ENCODE data around the gene GRIK3. TPM values are rescaled to one million over a fixed set of nuclear protein-coding genes. Genes with fewer than 3 reads are reported as not detected.

GRIK3 gene
- total and polyA plus RNA-seq, 2 of the 8 experiments (the other 6 are each of a cell fraction or from before 2014, with no cell fraction given), result 2.1 to 3.4 TPM

DNA sequence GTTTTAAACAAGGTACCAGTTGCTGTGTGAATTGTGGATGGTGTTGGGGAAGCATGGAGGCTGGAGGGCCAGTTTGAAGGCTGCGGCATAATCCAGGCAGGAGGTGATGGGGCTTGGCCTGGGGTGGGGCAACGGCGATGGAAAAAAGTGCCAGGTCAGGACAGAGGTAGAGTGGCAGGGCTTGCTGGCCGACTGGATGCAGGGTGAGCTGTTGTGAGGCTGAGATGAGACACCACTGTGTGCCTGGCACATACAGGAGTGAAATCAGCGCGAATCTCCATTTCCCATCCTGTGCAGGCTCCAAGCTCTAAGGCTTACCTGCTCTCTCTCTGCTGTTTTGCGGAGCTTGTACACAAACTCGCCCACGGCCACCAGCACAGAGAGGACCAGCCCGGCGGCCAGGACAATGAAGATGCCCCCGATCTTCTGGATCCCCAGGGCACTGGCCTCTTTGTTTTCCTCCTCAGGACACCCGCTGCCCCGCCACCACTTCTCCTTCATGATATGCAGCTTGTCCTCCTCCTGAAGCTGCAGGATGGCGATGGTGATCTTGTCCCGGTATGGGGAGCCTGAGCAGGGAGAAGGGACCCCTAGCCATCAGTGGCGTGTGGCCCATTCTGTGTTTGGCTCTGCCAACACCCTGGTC, 229.5 kb downstream of the GRIK3 start (continued):
- TF ChIP-seq CHD1 (IDR thresholded peaks at IDR 0.05; ENCODE audit: low read depth, low read length) (no peak), RBBP5 (IDR thresholded peaks at IDR 0.05; ENCODE audit: borderline replicate concordance, low read depth, low read length) (no peak), SIRT6 (IDR thresholded peaks at IDR 0.05; ENCODE audit: low read length) (no peak), FOSL1 (IDR thresholded peaks at IDR 0.05; ENCODE audit: insufficient read depth, low read depth, low read length) (no peak), ASH2L (IDR thresholded peaks at IDR 0.05; ENCODE audit: low read length) (no peak)
